NCI-H82 treated with DMSO at 0.1 percent for 48 hours (cell line): ENCODE results near the gene HMCN2.

Experiments used
- DNase-seq: peaks from one replicate; lab custom pipeline; 2025; ENCODE audit not compliant: unreplicated experiment; lab: John Stamatoyannopoulos, UW

The HMCN2 gene

DNA sequence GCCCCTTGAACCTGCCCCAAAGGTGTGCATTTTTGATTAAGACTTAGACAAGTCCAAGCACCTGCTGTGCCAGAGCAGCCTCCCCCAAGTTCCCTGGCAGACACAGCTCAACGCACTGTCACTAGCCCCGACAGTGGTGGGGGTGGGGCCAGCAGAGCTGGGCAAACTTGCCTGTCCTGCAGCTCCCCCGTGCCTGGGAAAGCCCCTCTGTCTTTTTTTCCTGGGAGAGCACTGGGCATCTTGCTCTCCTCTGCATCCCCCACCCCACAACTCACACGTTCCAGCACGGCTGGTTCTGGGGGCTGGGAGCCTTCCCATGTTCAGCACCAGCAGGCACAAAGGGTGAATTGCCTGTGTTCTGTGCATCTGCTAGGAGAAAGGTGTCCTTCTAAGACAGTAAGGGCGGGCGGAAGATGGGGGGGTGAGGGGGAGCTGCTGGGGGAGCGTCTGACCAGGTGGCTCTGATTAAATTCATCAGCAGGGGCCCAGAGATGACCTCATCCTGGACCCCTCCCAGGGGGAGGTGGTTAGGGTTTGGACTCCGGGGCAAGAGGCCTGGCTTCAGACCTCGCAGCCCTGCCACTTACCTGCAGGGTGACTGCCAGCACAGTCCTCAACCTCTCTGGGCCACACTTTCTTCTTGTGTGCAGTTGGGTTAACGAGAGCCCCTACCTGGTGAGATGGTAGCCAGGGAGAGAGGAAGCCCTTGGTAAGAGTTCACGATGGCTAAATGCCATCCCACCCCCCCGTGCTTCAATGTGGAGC lies 23.5 kb downstream of the HMCN2 start:
- no peak for DNase-seq

DNA sequence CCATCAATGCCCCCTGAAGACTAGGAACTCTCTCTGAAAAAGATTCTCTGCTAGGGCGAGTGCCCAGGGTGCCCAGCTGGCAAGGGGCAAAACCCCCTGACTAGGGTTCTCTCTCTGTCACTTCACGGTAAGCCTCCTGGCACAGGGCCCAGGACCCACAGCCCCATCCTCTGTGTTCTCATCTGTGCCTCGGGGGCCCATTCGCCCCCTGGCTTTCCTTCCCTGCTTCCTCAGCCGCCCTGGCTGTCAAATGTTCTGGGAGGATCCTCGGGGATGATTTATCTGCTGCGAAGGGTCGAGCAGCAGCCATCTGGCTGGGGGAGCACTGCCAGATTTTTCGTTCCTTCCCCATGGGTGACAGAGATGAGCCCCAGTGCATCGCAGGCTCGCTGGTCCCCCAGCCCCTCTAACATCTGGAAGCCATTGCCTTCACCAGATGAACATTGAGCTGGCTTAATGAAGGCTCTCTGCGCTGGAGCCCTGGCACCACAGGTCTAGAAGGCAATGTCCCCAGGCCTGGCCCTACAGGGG lies 24.2 kb downstream of the HMCN2 start:
- no peak for DNase-seq

DNA sequence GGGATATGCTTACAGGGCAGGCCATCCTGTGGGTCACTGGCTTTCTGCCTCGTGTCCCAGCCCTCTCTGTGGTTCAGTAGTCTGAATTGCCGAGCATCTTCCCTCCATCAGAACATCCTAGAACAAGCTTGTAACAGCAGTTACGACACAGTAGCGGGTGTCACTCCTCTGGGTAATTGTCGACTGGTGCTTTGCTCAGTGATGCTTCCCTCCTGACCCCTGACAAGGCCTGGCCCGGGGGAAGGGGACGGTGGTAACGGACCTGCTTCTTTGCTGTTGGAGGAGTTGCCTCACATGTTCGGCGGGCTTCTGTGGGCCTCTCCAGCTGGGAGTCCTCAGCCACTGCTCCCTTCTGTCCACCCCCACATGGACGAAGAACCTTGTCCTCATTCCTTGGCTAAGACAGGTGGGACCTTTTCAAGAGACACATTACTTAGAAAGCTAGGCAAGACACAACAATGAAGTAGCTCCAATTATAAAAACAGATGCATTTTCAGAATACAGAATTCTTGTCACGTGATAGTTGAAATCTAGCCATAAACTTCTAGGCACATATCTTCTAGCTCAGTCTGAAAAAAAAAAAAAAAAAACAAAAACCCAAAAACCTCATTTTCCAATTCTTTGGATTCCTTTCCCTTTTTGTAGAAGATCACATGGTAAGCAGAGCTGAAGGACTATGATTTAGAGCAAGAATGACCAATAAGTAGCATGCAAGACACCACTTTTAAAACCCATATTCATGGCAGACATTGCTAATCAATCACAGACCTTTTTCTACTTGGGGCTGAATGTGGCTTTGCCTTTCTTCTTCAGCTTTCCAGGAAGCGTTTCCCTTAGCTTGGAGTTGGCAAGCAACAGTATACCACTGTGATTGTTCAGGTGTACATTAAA lies 25.0 kb downstream of the HMCN2 start:
- DNase-seq: no peak

DNA sequence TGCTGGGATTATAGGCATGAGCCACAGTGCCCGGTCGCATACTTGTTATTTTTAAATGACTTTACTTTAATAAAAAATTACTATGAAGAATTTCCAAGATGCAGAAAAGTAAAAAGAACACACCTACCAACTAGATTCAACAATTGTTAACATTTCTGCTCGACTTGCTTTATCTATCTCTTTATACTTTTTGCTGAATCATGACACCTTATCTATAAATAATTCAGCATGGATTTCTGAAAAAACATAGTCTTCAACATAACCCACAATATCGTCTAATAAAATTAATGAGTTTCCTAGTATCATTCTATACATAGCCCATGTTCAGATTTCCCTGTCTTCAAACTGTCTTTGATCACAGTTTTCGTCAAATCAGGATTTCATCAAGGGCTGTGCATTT lies 25.9 kb downstream of the HMCN2 start:
- no peak for DNase-seq

DNA sequence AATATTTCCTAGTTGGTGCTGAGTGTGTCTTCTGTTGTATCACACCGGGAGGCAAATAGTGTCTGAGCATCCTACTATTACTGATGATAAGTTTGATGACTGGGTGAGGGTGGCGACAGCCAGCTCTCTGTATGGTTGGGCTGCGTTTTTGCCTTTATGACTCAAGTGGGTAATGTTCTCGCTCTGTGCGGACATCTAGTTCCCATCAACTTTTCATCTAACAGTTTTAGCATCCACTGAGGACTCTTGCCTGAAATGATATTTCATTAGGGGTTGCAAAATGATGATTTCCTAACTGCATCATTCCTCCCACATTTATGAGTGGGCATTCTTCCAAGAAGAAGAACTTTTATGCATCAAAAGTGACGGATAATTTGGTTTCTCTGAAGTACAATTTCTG lies 26.5 kb downstream of the HMCN2 start:
- DNase-seq: no peak

DNA sequence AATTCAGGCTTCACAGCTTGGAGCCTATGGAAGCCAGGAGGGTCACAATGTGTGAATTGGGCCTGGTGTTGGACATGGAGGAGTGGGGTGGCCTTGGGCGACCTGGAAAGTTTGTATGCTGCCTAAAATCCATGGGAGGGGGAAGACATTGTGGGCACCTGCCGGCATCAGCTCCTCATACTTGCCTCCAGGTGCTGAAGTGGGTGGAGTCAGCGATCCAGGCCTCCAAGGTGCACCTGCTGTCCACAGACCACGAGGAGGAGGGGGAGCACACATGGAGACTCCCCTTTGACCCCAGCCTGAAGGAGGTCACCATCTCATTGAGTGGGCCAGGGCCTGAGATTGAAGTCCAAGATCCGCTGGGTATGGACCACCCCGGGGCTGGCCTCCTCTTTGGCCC lies 29.1 kb downstream of the HMCN2 start:
- no peak for DNase-seq

DNA sequence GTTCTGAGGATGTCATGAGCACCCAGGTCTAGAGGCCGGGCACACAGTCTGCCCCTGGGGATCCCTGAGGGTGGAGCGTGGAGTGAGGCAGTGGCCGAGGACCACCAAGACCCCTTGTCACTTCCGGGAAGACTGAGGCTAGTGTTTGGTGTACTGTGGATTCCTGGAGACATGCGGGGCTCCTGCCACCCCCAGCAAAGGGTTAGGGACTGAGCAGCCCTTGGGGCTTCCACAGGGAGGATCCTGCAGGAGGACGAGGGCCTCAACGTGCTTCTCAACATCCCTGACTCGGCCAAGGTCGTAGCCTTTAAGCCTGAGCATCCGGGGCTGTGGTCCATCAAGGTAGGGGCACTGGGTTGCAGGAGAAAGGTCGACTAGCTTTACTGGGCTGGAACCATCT lies 29.9 kb downstream of the HMCN2 start:
- DNase-seq: no peak

DNA sequence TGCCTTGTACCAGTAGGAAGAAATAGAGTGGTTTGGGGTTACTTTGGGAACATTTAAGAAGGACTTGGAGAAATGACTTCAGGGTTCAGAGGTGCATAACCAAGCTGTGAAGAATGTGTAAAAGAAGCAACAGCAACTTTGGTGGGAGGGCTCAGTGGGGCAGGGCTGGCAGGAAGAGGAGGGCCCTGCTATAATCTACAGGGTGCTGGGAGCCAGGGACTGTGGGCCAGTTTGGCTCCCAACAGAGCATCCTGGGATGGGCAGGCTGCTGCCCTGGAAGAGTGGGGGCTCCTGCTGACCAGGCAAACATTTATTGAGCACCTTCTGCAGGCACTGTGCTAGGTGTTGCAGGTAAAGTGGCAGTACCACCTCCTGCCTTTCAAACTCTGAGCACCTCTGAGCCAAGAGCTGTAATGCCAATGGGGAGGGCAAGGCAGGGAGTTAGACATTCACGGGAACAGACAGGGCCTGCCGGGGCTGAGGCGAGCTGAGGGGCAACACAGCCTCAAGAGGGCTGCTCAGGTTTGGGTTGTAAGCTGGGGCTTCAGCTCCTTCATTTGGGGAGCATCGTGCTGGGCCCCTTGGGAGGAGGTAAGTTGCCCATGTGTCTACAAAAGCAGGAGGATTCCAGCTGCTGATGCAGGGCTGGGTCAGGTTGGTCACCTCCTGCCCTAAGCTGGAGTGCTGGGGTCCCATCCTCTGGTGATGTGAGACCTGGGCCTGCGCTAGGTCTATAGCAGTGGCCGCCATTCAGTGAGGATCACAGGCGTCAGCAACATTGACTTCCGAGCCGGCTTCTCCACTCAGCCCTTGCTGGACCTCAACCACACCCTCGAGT lies 30.6 kb downstream of the HMCN2 start:
- no peak for DNase-seq

DNA sequence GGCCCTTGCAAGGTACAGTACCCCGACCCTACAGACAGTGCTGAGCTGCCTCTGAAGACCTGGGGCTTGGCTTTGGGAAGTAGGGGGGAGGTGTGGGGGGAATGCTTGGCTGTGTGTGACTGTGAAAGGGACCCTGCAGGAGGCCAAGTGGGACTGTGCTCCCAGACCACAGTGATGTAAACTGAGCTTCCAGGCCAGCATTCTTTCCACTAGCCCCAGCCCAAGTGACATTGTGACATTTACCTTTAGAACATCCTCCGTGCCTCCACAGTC lies 31.2 kb downstream of the HMCN2 start:
- no peak for DNase-seq

DNA sequence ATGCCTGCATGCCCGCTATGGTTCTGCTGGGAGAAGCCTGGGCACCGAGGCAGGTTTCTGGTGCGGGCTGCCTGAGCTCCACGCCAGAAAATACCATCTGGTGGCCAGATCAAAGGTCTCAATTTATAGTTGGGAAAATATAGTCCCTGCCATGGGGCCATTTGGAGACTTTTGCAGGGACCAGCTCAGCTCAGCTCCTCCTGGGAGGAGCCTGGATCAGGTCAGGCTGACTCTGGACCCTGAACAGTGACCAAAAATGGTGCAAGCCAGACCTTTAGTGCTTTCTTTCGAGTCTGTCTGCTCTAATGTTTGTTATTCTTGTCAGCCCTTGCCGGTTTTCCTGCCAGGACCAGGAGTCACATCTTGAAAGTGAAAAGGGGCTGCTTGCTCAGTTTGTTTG lies 31.8 kb downstream of the HMCN2 start:
- DNase-seq: no peak

DNA sequence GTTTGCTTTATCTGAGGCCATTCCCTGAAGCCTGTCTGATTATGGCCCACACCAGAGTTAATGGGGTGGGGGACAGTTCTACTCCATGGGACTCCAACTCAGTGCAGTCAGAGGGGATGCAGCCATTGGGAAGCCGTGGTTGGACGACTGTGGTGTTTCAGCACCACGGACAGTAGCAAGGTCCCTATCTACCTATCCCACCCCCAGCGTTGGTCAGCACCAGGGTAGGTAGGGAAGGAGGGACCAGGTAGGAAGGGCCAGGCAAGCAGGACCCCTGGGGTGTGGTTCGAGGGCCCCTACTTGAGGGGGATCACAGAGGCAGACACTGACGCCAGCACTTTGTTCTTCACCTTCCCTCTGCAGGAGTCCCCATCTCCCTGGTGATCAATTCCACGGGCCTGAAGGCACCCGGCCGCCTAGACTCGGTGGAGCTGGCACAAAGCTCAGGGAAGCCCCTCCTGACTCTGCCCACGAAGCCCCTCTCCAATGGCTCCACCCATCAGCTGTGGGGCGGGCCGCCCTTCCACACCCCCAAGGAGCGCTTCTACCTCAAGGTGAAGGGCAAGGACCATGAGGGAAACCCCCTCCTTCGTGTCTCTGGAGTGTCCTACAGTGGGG lies 33.2 kb downstream of the HMCN2 start:
- DNase-seq: no peak

DNA sequence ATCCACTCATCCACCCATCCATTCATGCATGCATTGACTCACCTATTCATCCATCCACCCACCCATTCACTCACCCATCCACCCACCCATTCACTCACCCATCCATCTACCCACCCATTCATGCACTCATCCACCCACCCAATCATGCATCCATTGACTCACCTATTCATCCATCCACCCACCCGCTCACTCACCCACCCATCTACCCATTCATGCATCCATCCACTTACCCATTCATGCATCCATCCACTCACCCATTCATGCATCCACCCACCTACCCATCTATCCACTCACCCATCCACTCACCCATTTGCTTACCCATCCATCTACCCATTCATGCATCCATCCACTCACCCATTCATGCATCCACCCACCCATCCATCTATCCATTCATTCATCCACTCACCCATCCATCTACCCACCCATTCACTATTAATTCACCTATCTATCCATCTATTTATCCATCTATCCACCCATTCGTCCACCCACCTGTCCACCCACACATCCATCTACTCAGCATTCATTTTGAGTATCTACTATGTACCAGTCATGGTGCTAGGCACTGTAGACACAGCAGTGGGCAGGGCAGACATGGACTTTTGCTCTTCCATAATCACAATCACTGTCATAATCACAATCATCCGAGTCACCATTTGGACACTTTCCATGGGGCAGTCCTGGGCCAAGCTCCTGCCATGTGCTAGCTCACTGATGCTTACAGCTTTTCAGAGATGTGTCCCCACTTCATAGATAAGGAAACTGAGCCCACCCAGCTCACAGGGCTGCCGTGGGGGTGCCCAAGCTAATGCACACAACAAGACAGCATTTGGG lies 34.4 kb downstream of the HMCN2 start:
- DNase-seq: no peak

DNA sequence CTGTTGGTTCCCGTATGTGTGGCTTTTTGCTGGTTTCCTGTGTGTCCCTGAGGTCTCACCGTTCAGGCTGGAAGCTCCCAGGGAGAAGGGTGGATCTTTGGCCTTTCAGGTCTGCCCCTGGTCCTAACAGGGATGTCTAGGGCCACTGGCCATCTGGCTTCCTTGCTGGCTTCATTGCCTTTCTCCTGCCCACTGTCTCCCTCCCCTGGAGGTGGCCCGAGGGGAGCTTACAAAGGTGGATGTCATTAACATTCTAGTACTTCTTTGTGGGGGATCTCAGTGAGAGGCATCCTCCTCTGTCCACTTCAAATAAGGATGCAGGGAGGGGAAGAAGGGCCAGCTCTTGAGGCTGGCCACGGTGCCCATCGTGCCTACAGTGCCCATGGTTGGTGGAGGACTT lies 35.2 kb downstream of the HMCN2 start:
- no peak for DNase-seq

DNA sequence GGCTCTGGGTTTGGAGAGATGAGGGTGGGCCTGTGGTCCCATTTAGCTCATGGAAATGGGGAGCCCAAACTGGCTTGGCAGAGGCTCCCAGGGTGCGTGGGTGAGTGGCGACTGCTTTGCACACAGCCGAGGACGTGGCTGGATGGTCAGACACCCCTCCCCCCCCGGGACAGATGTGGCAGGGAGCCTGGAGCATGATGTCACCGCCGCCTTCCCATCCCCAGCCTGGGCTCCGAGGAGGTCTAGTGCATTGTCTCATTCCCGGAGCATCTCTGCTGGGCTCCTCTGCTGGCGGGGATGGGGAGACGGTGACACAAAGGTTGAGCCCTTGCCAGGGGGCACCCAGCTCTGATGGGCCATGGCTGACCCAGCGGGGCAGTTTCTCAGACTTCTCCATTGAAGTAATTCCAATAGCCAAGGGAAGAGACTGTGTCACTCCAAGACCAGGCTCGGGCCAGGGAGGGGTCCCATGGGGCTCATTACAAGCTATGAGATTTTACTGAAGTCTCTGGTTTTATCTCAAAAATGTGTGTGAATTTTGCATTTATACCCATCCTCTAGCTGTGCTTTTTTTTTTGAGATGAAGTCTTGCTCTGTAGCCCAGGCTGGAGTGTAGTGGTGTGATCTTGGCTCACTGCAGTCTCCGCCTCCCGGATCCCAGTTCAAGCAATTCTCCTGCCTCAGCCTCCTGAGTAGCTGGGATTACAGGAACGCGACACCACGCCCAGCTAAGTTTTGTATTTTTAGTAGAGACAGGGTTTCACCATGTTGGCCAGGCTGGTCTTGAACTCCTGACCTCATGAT lies 36.1 kb downstream of the HMCN2 start:
- DNase-seq: no peak

DNA sequence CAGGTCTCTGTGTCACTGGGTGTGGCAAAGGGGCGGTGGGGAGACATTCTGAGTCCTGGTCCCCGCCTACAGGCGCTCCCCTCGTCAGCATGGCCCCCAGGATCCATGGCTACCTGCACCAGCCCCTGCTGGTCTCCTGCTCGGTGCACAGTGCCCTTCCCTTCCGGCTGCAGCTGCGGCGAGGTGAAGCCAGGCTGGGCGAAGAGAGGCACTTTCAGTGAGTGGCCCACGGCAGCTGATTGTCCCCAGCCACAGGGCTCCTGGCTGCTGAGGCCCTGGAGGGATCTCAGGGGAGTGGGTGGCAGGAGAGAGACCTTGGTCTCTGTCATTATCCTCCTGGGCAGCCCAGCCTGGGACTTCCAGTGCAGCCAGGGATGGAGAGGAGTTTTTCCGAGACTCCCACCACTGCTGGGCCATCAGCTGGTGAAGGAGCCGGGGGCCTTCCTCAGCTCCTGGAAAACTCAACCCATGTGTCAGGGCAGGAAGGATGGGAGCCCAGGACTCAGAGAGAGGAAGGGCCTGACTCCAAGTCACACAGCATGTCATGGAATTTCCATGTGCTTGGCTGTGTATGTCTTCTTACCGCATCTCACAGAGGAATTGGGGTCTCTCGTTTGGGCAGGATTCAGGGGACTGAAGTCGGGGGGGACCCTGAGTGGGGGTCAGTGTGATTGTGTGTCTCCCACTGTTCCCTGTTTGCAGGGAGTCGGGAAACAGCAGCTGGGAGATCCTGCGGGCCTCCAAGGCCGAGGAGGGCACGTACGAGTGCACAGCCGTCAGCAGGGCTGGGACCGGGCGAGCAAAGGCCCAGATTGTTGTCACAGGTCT lies 37.4 kb downstream of the HMCN2 start:
- DNase-seq: no peak

DNA sequence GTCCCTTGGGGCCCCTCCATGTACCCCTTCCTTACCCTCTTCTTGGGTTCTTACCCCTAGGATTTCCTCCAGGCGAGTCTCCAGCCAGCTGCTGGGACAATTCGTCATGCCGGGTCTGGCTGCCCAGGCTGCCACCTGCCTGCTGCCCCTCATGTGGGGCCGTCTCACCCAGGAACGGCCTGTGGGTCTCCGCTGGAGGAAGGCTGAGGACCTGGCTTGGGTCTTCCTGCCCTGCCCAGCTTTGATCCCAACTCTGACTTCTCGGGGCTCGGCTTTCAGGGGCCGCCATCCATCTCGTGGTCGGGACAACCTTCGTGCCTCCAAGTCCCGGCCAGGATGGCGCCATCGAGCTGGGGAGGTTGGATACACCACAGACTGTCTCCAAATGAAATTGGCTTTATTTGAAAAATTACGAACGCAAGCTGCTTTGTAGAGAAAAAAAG lies 38.1 kb downstream of the HMCN2 start:
- no peak for DNase-seq

DNA sequence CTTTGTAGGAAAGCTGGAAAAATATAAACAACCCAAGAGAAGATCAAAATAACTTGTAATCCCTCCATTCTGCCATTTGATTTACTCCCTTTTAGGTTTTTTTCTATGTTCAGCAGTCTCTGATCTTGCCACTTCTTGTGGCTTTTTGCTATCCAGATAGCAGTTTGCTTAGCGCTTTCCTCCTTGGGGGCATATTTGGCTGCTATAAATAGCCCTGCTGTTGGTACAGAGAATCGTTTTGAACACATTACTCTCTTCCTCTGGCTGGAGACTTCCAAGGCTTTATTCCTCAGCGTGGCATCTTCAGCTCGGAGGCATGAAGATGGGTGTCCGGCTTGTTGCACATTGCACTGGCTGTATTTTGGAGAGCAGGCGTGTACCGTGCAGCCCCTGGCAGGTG lies 38.6 kb downstream of the HMCN2 start:
- DNase-seq: no peak

DNA sequence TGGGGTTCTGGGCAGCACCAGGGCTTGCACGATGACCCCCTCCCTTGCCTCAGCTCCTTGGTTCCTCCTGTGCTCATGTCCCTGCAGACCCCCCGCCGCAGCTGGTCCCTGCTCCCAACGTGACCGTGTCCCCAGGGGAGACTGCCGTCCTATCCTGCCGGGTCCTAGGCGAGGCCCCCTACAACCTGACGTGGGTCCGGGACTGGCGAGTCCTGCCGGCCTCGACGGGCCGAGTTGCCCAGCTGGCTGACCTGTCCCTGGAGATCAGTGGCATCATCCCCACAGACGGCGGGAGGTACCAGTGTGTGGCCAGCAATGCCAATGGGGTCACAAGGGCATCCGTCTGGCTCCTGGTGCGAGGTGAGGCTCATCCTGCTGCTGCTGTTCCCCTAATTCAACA lies 39.1 kb downstream of the HMCN2 start:
- DNase-seq: no peak
